Caco-2 (cell line): Measurements from ENCODE around the gene GTF2A1. TPM values are rescaled to one million over a fixed set of nuclear protein-coding genes. Genes with fewer than 3 reads are reported as not detected.
A peak's percentile ranks its signal among the peaks of the same experiment; 100 is the strongest.

ENCODE experiments used
- BruUV-seq: library from RNA; stranded (reverse); fragments of 400-500 nt; replicated peaks from 2 replicates; lab custom pipeline; 2021; lab: Mats Ljungman, UMichigan
- CTCF ChIA-PET: fragments of 300-600 bp; sonication (Branson Sonifier 250); formaldehyde crosslinking; loops from one replicate; lab custom pipeline; 2022; ENCODE audit warnings: antibody characterized with exemption; lab: Charles Lee
- POLR2A ChIA-PET: fragments of 300-600 bp; sonication (Branson Sonifier 250); formaldehyde crosslinking; loops from one replicate; lab custom pipeline; 2022; ENCODE audit warnings: antibody characterized with exemption; lab: Charles Lee
- DNase-seq, 2 experiments: peaks; one replicate each; pipeline versions ENCODE4 v3.0.0 to v3.0.0-alpha.2; 2020 to 2022
- H3K27me3 ChIP-seq: replicated peaks from 2 replicates; pipeline ENCODE4 v1.6.0; 2011; ENCODE audit warnings: low read length; ENCODE audit not compliant: control insufficient read depth, insufficient read depth
- H3K36me3 ChIP-seq: 2 replicates; pipeline ENCODE4 v1.5.1; 2011; ENCODE audit warnings: low read length; ENCODE audit not compliant: control insufficient read depth, insufficient read depth
- H3K4me1 ChIP-seq: fragments of 250-450 bp; sonication (Bioruptor Pico); 2 replicates; pipeline ENCODE4 v1.5.1; 2020; ENCODE audit warnings: mild to moderate bottlenecking
- H3K4me3 ChIP-seq: 2 replicates; pipeline ENCODE4 v1.5.1; 2011; ENCODE audit warnings: low read depth, mild to moderate bottlenecking, control low read depth, low read length
- H3K9me3 ChIP-seq: fragments of 250-450 bp; sonication (Bioruptor Pico); 2 replicates; pipeline ENCODE4 v1.5.1; 2020; ENCODE audit warnings: mild to moderate bottlenecking, moderate library complexity
- H3K27ac Mint-ChIP-seq: one replicate; pipeline ENCODE4 v1.8.0; 2022; ENCODE audit warnings: mixed read lengths; ENCODE audit not compliant: unreplicated experiment
- H3K27me3 Mint-ChIP-seq: one replicate; pipeline ENCODE4 v1.8.0; 2022; ENCODE audit warnings: mixed read lengths; ENCODE audit not compliant: insufficient read depth, unreplicated experiment
- H3K36me3 Mint-ChIP-seq: one replicate; pipeline ENCODE4 v1.8.0; 2022; ENCODE audit warnings: mild to moderate bottlenecking, mixed read lengths; ENCODE audit not compliant: insufficient read depth, unreplicated experiment
- H3K4me1 Mint-ChIP-seq: one replicate; pipeline ENCODE4 v1.8.0; 2022; ENCODE audit warnings: low read depth, mixed read lengths; ENCODE audit not compliant: unreplicated experiment
- H3K4me3 Mint-ChIP-seq: one replicate; pipeline ENCODE4 v1.8.0; 2022; ENCODE audit warnings: mild to moderate bottlenecking, moderate library complexity, mixed read lengths; ENCODE audit not compliant: unreplicated experiment
- H3K9me3 Mint-ChIP-seq: one replicate; pipeline ENCODE4 v1.8.0; 2022; ENCODE audit warnings: mixed read lengths; ENCODE audit not compliant: unreplicated experiment
- CTCF ChIP-seq, 2 experiments: fragments of 200-600 bp in 1 of 2; IDR thresholded peaks; 1 replicate in 1 of 2; 2 replicates in 1 of 2; pipeline versions ENCODE4 v1.5.1 to v1.8.0; 2011 to 2022; ENCODE audit warnings: antibody characterized with exemption in 1 of 2, control low read depth in 1 of 2, inconsistent platforms in 1 of 2, low read depth in 1 of 2, low read length in 1 of 2, mild to moderate bottlenecking in 1 of 2, moderate library complexity in 1 of 2; ENCODE audit not compliant: insufficient read depth in 1 of 2, severe bottlenecking in 1 of 2, unreplicated experiment in 1 of 2
- intact Hi-C: fragments of 100-400 bp; cut with micrococcal nuclease; formaldehyde crosslinking; loops from one replicate; pipeline ENCODE4 v1.10.0; 2022; ENCODE audit not compliant: unreplicated experiment
- total RNA-seq: library from RNA; stranded (reverse); gene quantifications from 2 replicates; pipeline ENCODE4 v1.2.3, GENCODE V29; 2022

Gene GTF2A1
- total RNA-seq, 1 experiment from 2014 or later = 42.7 TPM

GRCh38 chr14:81260732-81261131, 40.0 kb upstream of the GTF2A1 start:
- Mint-ChIP-seq H3K4me3 (no peak overlapping the region), H3K27ac (no peak overlapping the region), H3K27me3 (no peaks in the 10 kb centered on the region), H3K4me1 (no peaks in the 10 kb centered on the region), H3K9me3 (no peaks in the 10 kb centered on the region), H3K36me3 (no peaks in the 10 kb centered on the region)
- intact Hi-C loops = no loop called here
- no peak for TF ChIP-seq CTCF (IDR thresholded peaks at IDR 0.05; ENCODE audit: insufficient read depth in 1 of 2, low read depth in 1 of 2, low read length in 1 of 2, severe bottlenecking in 1 of 2, unreplicated experiment in 1 of 2)
- POLR2A ChIA-PET = no interaction called here
- Histone ChIP-seq H3K27me3 (no peaks in the 10 kb centered on the region), H3K36me3 (no peaks in the 10 kb centered on the region), H3K4me1 (no peaks in the 10 kb centered on the region), H3K4me3 (no peak overlapping the region), H3K9me3 (no peaks in the 10 kb centered on the region)
- no TSS peak for BruUV-seq
- no peak for DNase-seq
- CTCF ChIA-PET = no interaction called here

- no peak for TF ChIP-seq CTCF (IDR thresholded peaks at IDR 0.05; ENCODE audit: insufficient read depth in 1 of 2, low read depth in 1 of 2, low read length in 1 of 2, severe bottlenecking in 1 of 2, unreplicated experiment in 1 of 2)
- Histone ChIP-seq H3K9me3 (no peaks in the 10 kb centered on the region), H3K36me3 (no peaks in the 10 kb centered on the region), H3K4me3 (no peak overlapping the region), H3K27me3 (no peaks in the 10 kb centered on the region), H3K4me1 (no peaks in the 10 kb centered on the region)
- ChIA-PET CTCF (no interaction called here), POLR2A (no interaction called here)
- no TSS peak for BruUV-seq
- Mint-ChIP-seq H3K9me3 (no peaks in the 10 kb centered on the region), H3K4me1 (peaks cover 6% of the 10 kb centered on the region), H3K36me3 (no peaks in the 10 kb centered on the region), H3K4me3 (no peak overlapping the region), H3K27ac (no peak overlapping the region), H3K27me3 (no peaks in the 10 kb centered on the region)
- no peak for DNase-seq
- intact Hi-C loops = no loop called here
Observed at GRCh38 chr14:81256289-81256960, 35.7 kb upstream of the GTF2A1 start.

- H3K36me3 ChIP-seq = no peaks in the 10 kb centered on the region
- Mint-ChIP-seq H3K4me3 (no peak overlapping the region), H3K36me3 (no peaks in the 10 kb centered on the region), H3K9me3 (no peaks in the 10 kb centered on the region), H3K27ac (no peak overlapping the region), H3K4me1 (peaks cover 6% of the 10 kb centered on the region), H3K27me3 (no peaks in the 10 kb centered on the region)
- H3K4me3 ChIP-seq = no peak overlapping the region
- peak; percentile 12 to 28 for TF ChIP-seq CTCF (IDR thresholded peaks at IDR 0.05; ENCODE audit: insufficient read depth in 1 of 2, low read depth in 1 of 2, low read length in 1 of 2, severe bottlenecking in 1 of 2, unreplicated experiment in 1 of 2)
- no peak for DNase-seq
- no peaks in the 10 kb centered on the region for H3K27me3 ChIP-seq
- intact Hi-C loops = no loop called here
- BruUV-seq = no TSS peak
- no peaks in the 10 kb centered on the region for H3K4me1 ChIP-seq
- CTCF ChIA-PET = interaction anchor here (1.3 to 1.4 kb wide), 2 partner anchors 183 to 201 kb away, joined by 3 to 4 read pairs; no protein-coding TSS in a partner anchor
- POLR2A ChIA-PET = no interaction called here
- H3K9me3 ChIP-seq = no peaks in the 10 kb centered on the region
Observed at GRCh38 chr14:81252278-81252677, 31.5 kb upstream of the GTF2A1 start.
